Measurements from ENCODE around the gene ARL2BP. TPM values are rescaled to one million over a fixed set of nuclear protein-coding genes. Genes with fewer than 3 reads are reported as not detected.

The ARL2BP gene
- total and polyA plus RNA-seq, 9 of the 15 experiments (the other 6 are each of a cell fraction or from before 2014, with no cell fraction given): 16.7 to 41.8 (median 27.2) TPM

DNA sequence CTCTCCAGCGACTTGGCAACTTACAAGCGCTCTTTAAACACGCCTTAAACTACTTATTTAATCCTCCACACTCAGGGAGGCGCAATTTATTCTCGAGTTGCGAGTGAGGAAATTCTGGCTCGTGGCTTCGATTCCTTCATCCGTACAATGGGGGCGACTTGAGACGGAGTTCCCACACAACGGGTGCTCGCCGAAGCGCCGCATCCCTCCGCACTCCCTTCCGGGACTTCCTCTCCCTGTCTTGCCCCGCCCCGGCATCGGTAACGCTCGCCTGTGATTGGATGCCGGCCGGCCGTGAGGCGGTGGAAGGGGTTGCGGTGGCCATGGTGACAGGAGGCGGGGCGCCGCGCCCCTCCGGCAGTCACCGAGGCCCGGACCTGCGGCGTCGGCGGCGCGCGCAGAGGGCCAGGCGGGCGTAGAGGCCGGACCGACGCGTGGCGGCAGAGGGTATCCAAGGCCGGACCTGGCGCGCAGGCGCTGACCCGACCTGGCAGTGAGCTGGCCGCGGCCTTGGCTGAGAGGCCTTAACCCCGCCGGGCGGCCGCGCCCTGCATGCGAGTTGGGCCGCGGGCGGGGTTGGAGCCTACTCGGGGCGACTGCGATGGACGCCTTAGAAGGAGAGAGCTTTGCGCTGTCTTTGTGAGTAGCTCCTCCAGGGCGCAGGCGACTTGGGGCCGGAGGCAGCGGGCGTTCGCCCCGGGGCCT is at the start of gene ARL2BP (continued):
- TF ChIP-seq, protein P1, sequence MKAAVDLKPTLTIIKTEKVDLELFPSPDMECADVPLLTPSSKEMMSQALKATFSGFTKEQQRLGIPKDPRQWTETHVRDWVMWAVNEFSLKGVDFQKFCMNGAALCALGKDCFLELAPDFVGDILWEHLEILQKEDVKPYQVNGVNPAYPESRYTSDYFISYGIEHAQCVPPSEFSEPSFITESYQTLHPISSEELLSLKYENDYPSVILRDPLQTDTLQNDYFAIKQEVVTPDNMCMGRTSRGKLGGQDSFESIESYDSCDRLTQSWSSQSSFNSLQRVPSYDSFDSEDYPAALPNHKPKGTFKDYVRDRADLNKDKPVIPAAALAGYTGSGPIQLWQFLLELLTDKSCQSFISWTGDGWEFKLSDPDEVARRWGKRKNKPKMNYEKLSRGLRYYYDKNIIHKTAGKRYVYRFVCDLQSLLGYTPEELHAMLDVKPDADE (conservative IDR thresholded peaks at IDR 0.05; ENCODE audit: control insufficient read depth, low read depth, low read length): 0 out of 2 replicates have a peak, but pooled peaks have one; percentile 19
- TF ChIP-seq KAT7 (CRISPR knock-in tag; IDR thresholded peaks at IDR 0.05; ENCODE audit: borderline replicate concordance) (no peak; the same call in 1 of the 2 replicates), BRD9 (IDR thresholded peaks at IDR 0.05; ENCODE audit: low read depth, partially characterized antibody) (no peak), ETS2 (tag; IDR thresholded peaks at IDR 0.05; ENCODE audit: borderline replicate concordance, poor library complexity, severe bottlenecking) (no peak), ETV5 (CRISPR knock-in tag; IDR thresholded peaks at IDR 0.05; ENCODE audit: low read depth) (peak; percentile 66; the same call in 1 of the 2 replicates), POLR2A (conservative IDR thresholded peaks at IDR 0.05) (peak; percentile 78), CTBP1 (IDR thresholded peaks at IDR 0.05; ENCODE audit: borderline replicate concordance) (peak; percentile 99), FOXA3 (CRISPR knock-in tag; conservative IDR thresholded peaks at IDR 0.05 in 1 of 2, IDR thresholded peaks at IDR 0.05 in 1 of 2) (no peak), ZKSCAN3 (CRISPR knock-in tag; IDR thresholded peaks at IDR 0.05) (no peak), ELF1 (tag; IDR thresholded peaks at IDR 0.05) (peak; percentile 90), KLF16 (IDR thresholded peaks at IDR 0.05) (no peak), CREM (IDR thresholded peaks at IDR 0.05; ENCODE audit: low read depth) (peak; percentile 71), ZNF24 (IDR thresholded peaks at IDR 0.05) (no peak), YBX1 (IDR thresholded peaks at IDR 0.05) (no peak), NUFIP1 (IDR thresholded peaks at IDR 0.05; ENCODE audit: partially characterized antibody) (no peak), ZEB2 (IDR thresholded peaks at IDR 0.05) (no peak), SRSF9 (IDR thresholded peaks at IDR 0.05; ENCODE audit: borderline replicate concordance, low read depth, low read length) (no peak), STAG1 (CRISPR knock-in tag; IDR thresholded peaks at IDR 0.05; ENCODE audit: borderline replicate concordance) (no peak)
- TF ChIP-seq, protein P2, sequence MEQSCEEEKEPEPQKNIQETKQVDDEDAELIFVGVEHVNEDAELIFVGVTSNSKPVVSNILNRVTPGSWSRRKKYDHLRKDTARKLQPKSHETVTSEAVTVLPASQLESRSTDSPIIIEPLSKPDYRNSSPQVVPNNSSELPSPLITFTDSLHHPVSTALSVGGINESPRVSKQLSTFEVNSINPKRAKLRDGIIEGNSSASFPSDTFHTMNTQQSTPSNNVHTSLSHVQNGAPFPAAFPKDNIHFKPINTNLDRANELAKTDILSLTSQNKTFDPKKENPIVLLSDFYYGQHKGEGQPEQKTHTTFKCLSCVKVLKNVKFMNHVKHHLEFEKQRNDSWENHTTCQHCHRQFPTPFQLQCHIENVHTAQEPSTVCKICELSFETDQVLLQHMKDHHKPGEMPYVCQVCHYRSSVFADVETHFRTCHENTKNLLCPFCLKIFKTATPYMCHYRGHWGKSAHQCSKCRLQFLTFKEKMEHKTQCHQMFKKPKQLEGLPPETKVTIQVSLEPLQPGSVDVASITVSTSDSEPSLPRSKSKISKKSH (CRISPR knock-in tag; IDR thresholded peaks at IDR 0.05): no peak
- TF ChIP-seq, protein P3, sequence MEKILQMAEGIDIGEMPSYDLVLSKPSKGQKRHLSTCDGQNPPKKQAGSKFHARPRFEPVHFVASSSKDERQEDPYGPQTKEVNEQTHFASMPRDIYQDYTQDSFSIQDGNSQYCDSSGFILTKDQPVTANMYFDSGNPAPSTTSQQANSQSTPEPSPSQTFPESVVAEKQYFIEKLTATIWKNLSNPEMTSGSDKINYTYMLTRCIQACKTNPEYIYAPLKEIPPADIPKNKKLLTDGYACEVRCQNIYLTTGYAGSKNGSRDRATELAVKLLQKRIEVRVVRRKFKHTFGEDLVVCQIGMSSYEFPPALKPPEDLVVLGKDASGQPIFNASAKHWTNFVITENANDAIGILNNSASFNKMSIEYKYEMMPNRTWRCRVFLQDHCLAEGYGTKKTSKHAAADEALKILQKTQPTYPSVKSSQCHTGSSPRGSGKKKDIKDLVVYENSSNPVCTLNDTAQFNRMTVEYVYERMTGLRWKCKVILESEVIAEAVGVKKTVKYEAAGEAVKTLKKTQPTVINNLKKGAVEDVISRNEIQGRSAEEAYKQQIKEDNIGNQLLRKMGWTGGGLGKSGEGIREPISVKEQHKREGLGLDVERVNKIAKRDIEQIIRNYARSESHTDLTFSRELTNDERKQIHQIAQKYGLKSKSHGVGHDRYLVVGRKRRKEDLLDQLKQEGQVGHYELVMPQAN (IDR thresholded peaks at IDR 0.05; ENCODE audit: borderline replicate concordance): no peak
- TF ChIP-seq, protein P4, sequence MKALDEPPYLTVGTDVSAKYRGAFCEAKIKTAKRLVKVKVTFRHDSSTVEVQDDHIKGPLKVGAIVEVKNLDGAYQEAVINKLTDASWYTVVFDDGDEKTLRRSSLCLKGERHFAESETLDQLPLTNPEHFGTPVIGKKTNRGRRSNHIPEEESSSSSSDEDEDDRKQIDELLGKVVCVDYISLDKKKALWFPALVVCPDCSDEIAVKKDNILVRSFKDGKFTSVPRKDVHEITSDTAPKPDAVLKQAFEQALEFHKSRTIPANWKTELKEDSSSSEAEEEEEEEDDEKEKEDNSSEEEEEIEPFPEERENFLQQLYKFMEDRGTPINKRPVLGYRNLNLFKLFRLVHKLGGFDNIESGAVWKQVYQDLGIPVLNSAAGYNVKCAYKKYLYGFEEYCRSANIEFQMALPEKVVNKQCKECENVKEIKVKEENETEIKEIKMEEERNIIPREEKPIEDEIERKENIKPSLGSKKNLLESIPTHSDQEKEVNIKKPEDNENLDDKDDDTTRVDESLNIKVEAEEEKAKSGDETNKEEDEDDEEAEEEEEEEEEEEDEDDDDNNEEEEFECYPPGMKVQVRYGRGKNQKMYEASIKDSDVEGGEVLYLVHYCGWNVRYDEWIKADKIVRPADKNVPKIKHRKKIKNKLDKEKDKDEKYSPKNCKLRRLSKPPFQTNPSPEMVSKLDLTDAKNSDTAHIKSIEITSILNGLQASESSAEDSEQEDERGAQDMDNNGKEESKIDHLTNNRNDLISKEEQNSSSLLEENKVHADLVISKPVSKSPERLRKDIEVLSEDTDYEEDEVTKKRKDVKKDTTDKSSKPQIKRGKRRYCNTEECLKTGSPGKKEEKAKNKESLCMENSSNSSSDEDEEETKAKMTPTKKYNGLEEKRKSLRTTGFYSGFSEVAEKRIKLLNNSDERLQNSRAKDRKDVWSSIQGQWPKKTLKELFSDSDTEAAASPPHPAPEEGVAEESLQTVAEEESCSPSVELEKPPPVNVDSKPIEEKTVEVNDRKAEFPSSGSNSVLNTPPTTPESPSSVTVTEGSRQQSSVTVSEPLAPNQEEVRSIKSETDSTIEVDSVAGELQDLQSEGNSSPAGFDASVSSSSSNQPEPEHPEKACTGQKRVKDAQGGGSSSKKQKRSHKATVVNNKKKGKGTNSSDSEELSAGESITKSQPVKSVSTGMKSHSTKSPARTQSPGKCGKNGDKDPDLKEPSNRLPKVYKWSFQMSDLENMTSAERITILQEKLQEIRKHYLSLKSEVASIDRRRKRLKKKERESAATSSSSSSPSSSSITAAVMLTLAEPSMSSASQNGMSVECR (CRISPR knock-in tag; IDR thresholded peaks at IDR 0.05): peak; percentile 78; the same call in 1 of the 2 replicates

Data from K562 (cell line).